H1 (cell line): Measurements from ENCODE around the gene PPP1R7. TPM values are rescaled to one million over a fixed set of nuclear protein-coding genes. Genes with fewer than 3 reads are reported as not detected.

Experiments
- CTCF ChIA-PET: fragments of 300-600 bp; sonication (Branson Sonifier 250); formaldehyde crosslinking; loops from one replicate; lab custom pipeline; 2021; ENCODE audit not compliant: partially characterized antibody; lab: Charles Lee
- POLR2A ChIA-PET: fragments of 300-600 bp; sonication (Branson Sonifier 250); formaldehyde crosslinking; loops from one replicate; lab custom pipeline; 2021; ENCODE audit warnings: inconsistent platforms; ENCODE audit not compliant: partially characterized antibody; lab: Charles Lee
- DNase-seq, 2 experiments: peaks; one replicate each; pipeline versions ENCODE4 v3.0.0 to v3.0.0-alpha.2; 2010 to 2022; ENCODE audit warnings: low spot score in 2 of 2, low read depth in 1 of 2, mixed read lengths in 1 of 2
- FAIRE-seq: peaks from 2 replicates; lab custom pipeline; 2011; peaks lifted over from hg19 to GRCh38; lab: Jason Lieb, UNC
- H2AFZ ChIP-seq: 2 replicates; pipeline ENCODE4 v1.8.1; 2012; ENCODE audit warnings: low read length, inconsistent platforms
- H2AK5ac ChIP-seq: 2 replicates; pipeline ENCODE4 v1.6.1; 2013; ENCODE audit warnings: low read depth, low read length
- H2BK120ac ChIP-seq: replicated peaks from 2 replicates; pipeline ENCODE3; 2013; ENCODE audit warnings: low read depth, low read length, inconsistent platforms
- H2BK12ac ChIP-seq: 2 replicates; pipeline ENCODE4 v1.6.1; 2013; ENCODE audit warnings: low read depth, low read length
- H2BK15ac ChIP-seq: 2 replicates; pipeline ENCODE4 v1.6.1; 2013; ENCODE audit warnings: low read length
- H2BK20ac ChIP-seq: 2 replicates; pipeline ENCODE4 v1.6.1; 2013; ENCODE audit warnings: low read length
- H2BK5ac ChIP-seq: 2 replicates; pipeline ENCODE4 v1.6.1; 2013; ENCODE audit warnings: low read depth, low read length
- H3K14ac ChIP-seq: 2 replicates; pipeline ENCODE4 v1.6.1; 2013; ENCODE audit warnings: inconsistent platforms; ENCODE audit not compliant: insufficient read length
- H3K18ac ChIP-seq: 2 replicates; pipeline ENCODE4 v1.6.1; 2013; ENCODE audit warnings: low read length; ENCODE audit errors: extremely low read depth
- H3K23ac ChIP-seq: 2 replicates; pipeline ENCODE4 v1.6.1; 2013; ENCODE audit warnings: inconsistent platforms; ENCODE audit not compliant: insufficient read length
- H3K23me2 ChIP-seq: 2 replicates; pipeline ENCODE4 v1.6.1; 2013; ENCODE audit warnings: low read depth, low read length
- H3K27ac ChIP-seq: 2 replicates; pipeline ENCODE4 v1.6.1; 2011; ENCODE audit warnings: low read depth, low read length, inconsistent platforms
- H3K27me3 ChIP-seq, 4 experiments: replicated peaks in 1 of 4; 1 replicate in 1 of 4; 2 replicates in 3 of 4; pipeline versions ENCODE4 v1.6.1 to v1.8.1; 2011 to 2013; ENCODE audit warnings: low read length in 3 of 4, mild to moderate bottlenecking in 3 of 4, inconsistent platforms in 2 of 4, mixed read lengths in 2 of 4, moderate library complexity in 1 of 4; ENCODE audit not compliant: control insufficient read depth in 3 of 4, insufficient read depth in 3 of 4; ENCODE audit errors: extremely low read depth in 1 of 4
- H3K36me3 ChIP-seq, 4 experiments: 2 replicates each; pipeline versions ENCODE4 v1.6.1 to v1.8.1; 2011 to 2013; ENCODE audit warnings: mild to moderate bottlenecking in 4 of 4, low read length in 3 of 4, moderate library complexity in 2 of 4, control low read depth in 1 of 4, inconsistent platforms in 1 of 4; ENCODE audit not compliant: insufficient read depth in 4 of 4, control insufficient read depth in 2 of 4
- H3K4ac ChIP-seq: replicated peaks from 2 replicates; pipeline ENCODE3; 2013; ENCODE audit warnings: low read length, low read depth, mixed read lengths, inconsistent platforms; ENCODE audit not compliant: insufficient read length
- H3K4me1 ChIP-seq, 4 experiments: replicated peaks in 1 of 4; 1 replicate in 1 of 4; 2 replicates in 3 of 4; pipeline versions ENCODE4 v1.6.1 to v1.8.1; 2011 to 2013; ENCODE audit warnings: low read length in 3 of 4, inconsistent platforms in 2 of 4, mixed read lengths in 1 of 4; ENCODE audit not compliant: insufficient read depth in 4 of 4, control insufficient read depth in 3 of 4
- H3K4me2 ChIP-seq, 2 experiments: 2 replicates each; pipeline versions ENCODE4 v1.6.1 to v1.8.1; 2011 to 2013; ENCODE audit warnings: low read depth in 2 of 2, low read length in 2 of 2, control low read depth in 1 of 2, inconsistent platforms in 1 of 2, mild to moderate bottlenecking in 1 of 2; ENCODE audit not compliant: insufficient read depth in 1 of 2
- H3K4me3 ChIP-seq, 4 experiments: fragments of 200-600, 300-600 bp in 1 of 4; sonication (generic), shearing (Covaris generic), sonication (Bioruptor Twin) in 1 of 4; 2 replicates each; pipeline versions ENCODE4 v1.5.1 to v1.8.1; 2011 to 2016; ENCODE audit warnings: low read length in 4 of 4, low read depth in 3 of 4, control low read depth in 2 of 4, inconsistent platforms in 2 of 4, mild to moderate bottlenecking in 2 of 4, mixed read lengths in 1 of 4, moderate library complexity in 1 of 4; ENCODE audit not compliant: insufficient read depth in 2 of 4; ENCODE audit errors: extremely low read depth in 1 of 4
- H3K56ac ChIP-seq: replicated peaks from 2 replicates; pipeline ENCODE3; 2013; ENCODE audit warnings: low read depth, mild to moderate bottlenecking, mixed read lengths, low read length, inconsistent platforms; ENCODE audit not compliant: insufficient read length
- H3K79me1 ChIP-seq: 2 replicates; pipeline ENCODE4 v1.6.1; 2013; ENCODE audit warnings: low read depth, low read length, control low read depth
- H3K79me2 ChIP-seq, 2 experiments: 2 replicates each; pipeline versions ENCODE4 v1.6.1 to v1.8.1; 2012 to 2013; ENCODE audit warnings: low read length in 2 of 2, mild to moderate bottlenecking in 2 of 2, inconsistent platforms in 1 of 2; ENCODE audit not compliant: insufficient read depth in 2 of 2, control insufficient read depth in 1 of 2
- H3K9ac ChIP-seq, 4 experiments: replicated peaks in 1 of 4; 1 replicate in 1 of 4; 2 replicates in 3 of 4; pipeline versions ENCODE4 v1.6.1 to v1.8.1; 2011 to 2013; ENCODE audit warnings: low read depth in 3 of 4, low read length in 3 of 4, control low read depth in 2 of 4, mild to moderate bottlenecking in 2 of 4, moderate library complexity in 2 of 4, inconsistent platforms in 1 of 4; ENCODE audit errors: extremely low read depth in 1 of 4
- H3K9me3 ChIP-seq, 2 experiments: 2 replicates each; pipeline versions ENCODE4 v1.6.1 to v1.8.1; 2012 to 2013; ENCODE audit warnings: mild to moderate bottlenecking in 2 of 2, moderate library complexity in 2 of 2, control low read depth in 1 of 2, inconsistent platforms in 1 of 2, low read depth in 1 of 2, low read length in 1 of 2, mixed read lengths in 1 of 2; ENCODE audit not compliant: insufficient read depth in 2 of 2
- H4K20me1 ChIP-seq, 2 experiments: replicated peaks in 1 of 2; 2 replicates each; pipeline versions ENCODE3 to v1.8.1; 2011 to 2013; ENCODE audit warnings: inconsistent platforms in 2 of 2, low read length in 2 of 2, mild to moderate bottlenecking in 1 of 2; ENCODE audit not compliant: insufficient read depth in 2 of 2, control insufficient read depth in 1 of 2
- H4K5ac ChIP-seq: 2 replicates; pipeline ENCODE4 v1.6.1; 2013; ENCODE audit warnings: low read length, low read depth, mixed read lengths, inconsistent platforms; ENCODE audit not compliant: insufficient read length
- H4K8ac ChIP-seq: 2 replicates; pipeline ENCODE4 v1.8.0; 2013; ENCODE audit warnings: mild to moderate bottlenecking, moderate library complexity, low read length, inconsistent platforms; ENCODE audit not compliant: insufficient read depth; ENCODE audit errors: extremely low read depth
- H4K91ac ChIP-seq: replicated peaks from 2 replicates; pipeline ENCODE3; 2013; ENCODE audit warnings: low read length, mixed read lengths, inconsistent platforms; ENCODE audit not compliant: insufficient read length
- GABPA ChIP-seq: IDR thresholded peaks from 2 replicates; pipeline ENCODE4 v1.6.1; 2011; ENCODE audit warnings: mild to moderate bottlenecking, low read length, moderate library complexity, borderline replicate concordance; ENCODE audit not compliant: insufficient read depth
- GTF2F1 ChIP-seq: IDR thresholded peaks from 2 replicates; pipeline ENCODE4 v1.6.1; 2012; ENCODE audit warnings: low read depth, low read length, improper control_type of control experiment, borderline replicate concordance
- HDAC6 ChIP-seq: IDR thresholded peaks from one replicate; pipeline ENCODE4 v1.7.1; 2012; ENCODE audit warnings: low read depth, mild to moderate bottlenecking, inconsistent platforms, low read length, moderate library complexity
- JUND ChIP-seq: IDR thresholded peaks from 2 replicates; pipeline ENCODE4 v1.6.1; 2011; ENCODE audit warnings: mild to moderate bottlenecking, improper control_type of control experiment, low read length
- KDM5A ChIP-seq: fragments of 200-600 bp; IDR thresholded peaks from 2 replicates; pipeline ENCODE4 v1.7.1; 2012; ENCODE audit warnings: mild to moderate bottlenecking, low read length, inconsistent platforms, mixed read lengths
- NANOG ChIP-seq: IDR thresholded peaks from 2 replicates; pipeline ENCODE4 v1.6.1; 2011; ENCODE audit warnings: low read length, low read depth, mild to moderate bottlenecking, inconsistent platforms; ENCODE audit not compliant: insufficient read depth, poor library complexity, severe bottlenecking
- POLR2A ChIP-seq, 2 experiments: IDR thresholded peaks; 1 replicate in 1 of 2; 2 replicates in 1 of 2; pipeline ENCODE4 v1.6.1; 2011; ENCODE audit warnings: low read depth in 2 of 2, low read length in 2 of 2, mild to moderate bottlenecking in 2 of 2; ENCODE audit errors: control extremely low read depth in 1 of 2
- POU5F1 ChIP-seq: IDR thresholded peaks from 2 replicates; pipeline ENCODE4 v1.6.1; 2011; ENCODE audit warnings: low read depth, mild to moderate bottlenecking, low read length, moderate library complexity
- RAD21 ChIP-seq, 2 experiments: IDR thresholded peaks in 1 of 2; conservative IDR thresholded peaks in 1 of 2; 2 replicates each; pipeline ENCODE4 v1.6.1; 2011; ENCODE audit warnings: low read depth in 2 of 2, low read length in 2 of 2, improper control_type of control experiment in 1 of 2, inconsistent platforms in 1 of 2, mild to moderate bottlenecking in 1 of 2, moderate library complexity in 1 of 2
- SP4 ChIP-seq: IDR thresholded peaks from 2 replicates; pipeline ENCODE4 v1.6.1; 2012; ENCODE audit warnings: low read length, inconsistent platforms
- TAF7 ChIP-seq: optimal IDR thresholded peaks from 2 replicates; pipeline ENCODE3; 2011; ENCODE audit warnings: low read depth, mild to moderate bottlenecking, inconsistent platforms, low read length, moderate library complexity, borderline replicate concordance
- WGBS, 2 experiments: shearing (Covaris generic) in 1 of 2; methylation state at CpG; one replicate each; pipeline versions ENCODE4 v1.1.6 to v1.1.7; 2013 to 2015; ENCODE audit warnings: low lambda C conversion rate in 2 of 2, mixed read lengths in 2 of 2, inconsistent platforms in 1 of 2, low coverage in 1 of 2, missing lambda C conversion rate in 1 of 2; ENCODE audit not compliant: insufficient replicate concordance in 2 of 2, insufficient coverage in 1 of 2, insufficient read length in 1 of 2; ENCODE audit errors: extremely low coverage in 1 of 2, missing lambda C conversion rate in 1 of 2; 5-methylcytosine and 5-hydroxymethylcytosine counted together
- polyA plus RNA-seq, 7 experiments: library from polyadenylated mRNA; depleted of rRNA in 3 of 7; stranded (reverse) in 5 of 7; unstranded in 2 of 7; fragments of >200 nt in 5 of 7; fragments of 200-250 nt in 2 of 7; gene quantifications; 1 replicate in 5 of 7; 2 replicates in 1 of 7; 4 replicates in 1 of 7; pipeline versions ENCODE4 v1.2.1 to v1.2.3, GENCODE V29; 2011 to 2013; ENCODE audit warnings: missing spikeins in 2 of 7, mixed read lengths in 2 of 7
- total RNA-seq: library from RNA; stranded (reverse); fragmentation: NEBNext Ultra II Directional; extraction: Animal tissue kit (Norgen Biotek cat#: 25700); gene quantifications from 2 replicates; pipeline ENCODE4 v1.2.1, GENCODE V29; 2021

PPP1R7 gene
- total and polyA plus RNA-seq, 2 of the 8 experiments (the other 6 are each of a cell fraction or from before 2014, with no cell fraction given), result 22.2 to 64.0 TPM

- ChIA-PET CTCF (interaction anchor here (1.1 to 2.2 kb wide), 4 partner anchors 10 to 223 kb away, joined by 3 to 8 read pairs (median 6); no protein-coding TSS in a partner anchor), POLR2A (no interaction called here)
- no peak overlapping the region for H3K4ac ChIP-seq
- no peaks in the 10 kb centered on the region for H3K36me3 ChIP-seq
- no peak for TF ChIP-seq POU5F1
- no peak for TF ChIP-seq GTF2F1
- TF ChIP-seq KDM5A, result no peak
- no peak for TF ChIP-seq NANOG
- no peak for TF ChIP-seq RAD21 (IDR thresholded peaks at IDR 0.05 in 1 of 2, conservative IDR thresholded peaks at IDR 0.05 in 1 of 2; ENCODE audit: low read depth in 2 of 2, low read length in 2 of 2)
- TF ChIP-seq JUND, result no peak
- no peak for TF ChIP-seq GABPA
- no peak for TF ChIP-seq SP4
- TF ChIP-seq TAF7, result no peak
- no peak for TF ChIP-seq HDAC6
- TF ChIP-seq POLR2A (IDR thresholded peaks at IDR 0.05; ENCODE audit: control extremely low read depth in 1 of 2, low read depth in 2 of 2, low read length in 2 of 2), result no peak
- H3K9ac ChIP-seq, result no peak overlapping the region
- H2AK5ac ChIP-seq, result no peak overlapping the region
- H3K4me3 ChIP-seq, result no peak overlapping the region
- no peak overlapping the region for H2BK5ac ChIP-seq
- H2BK12ac ChIP-seq, result no peak overlapping the region
- no peak overlapping the region for H3K4me2 ChIP-seq
- 91% methylated on average over 11 of the region's 15 CpGs; no CpG with 5 or more reads in 1 of the 2 experiments for WGBS, 2 experiments
- peaks cover 0 to 14% (median 7%) of the 10 kb centered on the region in 4 experiments; a peak in 6 of 7 replicates for H3K4me1 ChIP-seq
- H4K20me1 ChIP-seq, result no peaks in the 10 kb centered on the region
- H4K8ac ChIP-seq, result no peak overlapping the region
- H4K5ac ChIP-seq, result no peak overlapping the region
- no peak overlapping the region for H2BK20ac ChIP-seq
- H2BK120ac ChIP-seq, result no peak overlapping the region
- H3K18ac ChIP-seq, result no peak overlapping the region; the same call in 1 of the 2 replicates
- no peak overlapping the region for H3K56ac ChIP-seq
- H3K23me2 ChIP-seq, result no peaks in the 10 kb centered on the region
- DNase-seq (no peak), FAIRE-seq (no peak)
- H3K27ac ChIP-seq, result no peak overlapping the region
- no peaks in the 10 kb centered on the region for H3K79me2 ChIP-seq
- no peak overlapping the region for H2BK15ac ChIP-seq
- H3K79me1 ChIP-seq, result no peaks in the 10 kb centered on the region
- H4K91ac ChIP-seq, result no peak overlapping the region
- H3K27me3 ChIP-seq, result no peaks in the 10 kb centered on the region
- H3K23ac ChIP-seq, result no peak overlapping the region
- H2AFZ ChIP-seq, result no peak overlapping the region
- no peak overlapping the region for H3K14ac ChIP-seq
- H3K9me3 ChIP-seq, result no peaks in the 10 kb centered on the region
Measured at GRCh38 chr2:241189856-241190201, 39.6 kb downstream of the PPP1R7 start.
